WTC11 (cell line): ENCODE measurements around the gene PBX3. TPM values are rescaled to one million over a fixed set of nuclear protein-coding genes. Genes with fewer than 3 reads are reported as not detected.

ENCODE experiments used
- ATAC-seq: fragments of 200-7000 bp; cut with Tn5 transposase; 2 replicates; pipeline ENCODE4 v1.10.0; 2021; ENCODE audit warnings: mild to moderate bottlenecking, moderate library complexity
- CTCF ChIA-PET: fragments of 300-600 bp; sonication (Branson Sonifier 250); formaldehyde crosslinking; loops from one replicate; lab custom pipeline; 2021; ENCODE audit warnings: antibody characterized with exemption; lab: Charles Lee
- POLR2A ChIA-PET: fragments of 350-600 bp; sonication (Branson Sonifier 250); formaldehyde crosslinking; loops from one replicate; lab custom pipeline; 2021; ENCODE audit warnings: antibody characterized with exemption; lab: Charles Lee
- DNase-seq: peaks from one replicate; pipeline ENCODE4 v3.0.0; 2021; ENCODE audit warnings: low spot score
- H3K27ac Mint-ChIP-seq: 2 replicates; pipeline ENCODE4 v1.8.0; 2021; ENCODE audit warnings: mixed read lengths
- H3K27me3 Mint-ChIP-seq: 2 replicates; pipeline ENCODE4 v1.8.0; 2021; ENCODE audit warnings: low read depth, mild to moderate bottlenecking, moderate library complexity, mixed read lengths
- H3K36me3 Mint-ChIP-seq: 2 replicates; pipeline ENCODE4 v1.8.0; 2021; ENCODE audit warnings: mixed read lengths
- H3K4me1 Mint-ChIP-seq: 2 replicates; pipeline ENCODE4 v1.8.0; 2022; ENCODE audit warnings: mixed read lengths
- H3K4me3 Mint-ChIP-seq: 2 replicates; pipeline ENCODE4 v1.8.0; 2021; ENCODE audit warnings: mild to moderate bottlenecking, moderate library complexity, mixed read lengths
- H3K9me3 Mint-ChIP-seq: 2 replicates; pipeline ENCODE4 v1.8.0; 2021; ENCODE audit warnings: mixed read lengths
- FOXP1 ChIP-seq: sonication (generic); formaldehyde crosslinking; IDR thresholded peaks from 2 replicates; pipeline ENCODE4 v1.8.0; 2022; ENCODE audit warnings: missing genetic modification reagents, mild to moderate bottlenecking, moderate library complexity, borderline replicate concordance
- GABPB1 ChIP-seq: sonication (generic); formaldehyde crosslinking; IDR thresholded peaks from 2 replicates; pipeline ENCODE4 v1.8.1; 2023; ENCODE audit warnings: mild to moderate bottlenecking, missing genetic modification reagents
- IRF2 ChIP-seq: sonication (generic); formaldehyde crosslinking; IDR thresholded peaks from 2 replicates; pipeline ENCODE4 v1.8.0; 2022; ENCODE audit warnings: low read depth, missing genetic modification reagents, borderline replicate concordance
- MXD4 ChIP-seq: fragments of 250-450 bp; sonication (Bioruptor Pico); IDR thresholded peaks from 2 replicates; pipeline ENCODE4 v1.8.0; 2021; ENCODE audit warnings: mild to moderate bottlenecking, moderate library complexity, borderline replicate concordance
- MYBL2 ChIP-seq: sonication (generic); formaldehyde crosslinking; IDR thresholded peaks from 2 replicates; pipeline ENCODE4 v1.8.1; 2023; ENCODE audit warnings: mild to moderate bottlenecking, moderate library complexity, missing genetic modification reagents
- RORB ChIP-seq: fragments of 250-450 bp; sonication (Bioruptor Pico); IDR thresholded peaks from 2 replicates; pipeline ENCODE4 v1.9.0; 2021; ENCODE audit warnings: mild to moderate bottlenecking
- SMAD3 ChIP-seq: sonication (generic); formaldehyde crosslinking; IDR thresholded peaks from 2 replicates; pipeline ENCODE4 v1.8.0; 2022; ENCODE audit warnings: missing genetic modification reagents, mild to moderate bottlenecking, borderline replicate concordance
- SMAD4 ChIP-seq: sonication (generic); formaldehyde crosslinking; IDR thresholded peaks from 2 replicates; pipeline ENCODE4 v1.8.0; 2022; ENCODE audit warnings: mild to moderate bottlenecking, missing genetic modification reagents
- TCF7 ChIP-seq: sonication (generic); formaldehyde crosslinking; IDR thresholded peaks from 2 replicates; pipeline ENCODE4 v1.8.0; 2022; ENCODE audit warnings: mild to moderate bottlenecking, low read depth, missing genetic modification reagents, moderate library complexity
- ZBTB21 ChIP-seq: sonication (generic); formaldehyde crosslinking; IDR thresholded peaks from 2 replicates; pipeline ENCODE4 v1.8.1; 2023; ENCODE audit warnings: mild to moderate bottlenecking, missing genetic modification reagents, borderline replicate concordance
- ZNF317 ChIP-seq: sonication (generic); formaldehyde crosslinking; IDR thresholded peaks from 2 replicates; pipeline ENCODE4 v1.8.1; 2023; ENCODE audit warnings: low read depth, mild to moderate bottlenecking, moderate library complexity, missing genetic modification reagents, borderline replicate concordance
- ZNF416 ChIP-seq: fragments of 250-450 bp; sonication (Bioruptor Pico); IDR thresholded peaks from 2 replicates; pipeline ENCODE4 v1.9.0; 2021; ENCODE audit warnings: mild to moderate bottlenecking, inconsistent platforms
- total RNA-seq: library from RNA; stranded (reverse); gene quantifications from 3 replicates; pipeline ENCODE4 v1.2.3, GENCODE V29; 2021
- TF ChIP-seq, protein P1 (sequence below): sonication (generic); formaldehyde crosslinking; IDR thresholded peaks from 2 replicates; pipeline ENCODE4 v1.8.0; 2022; ENCODE audit warnings: mild to moderate bottlenecking, missing genetic modification reagents
- TF ChIP-seq, protein P2 (sequence below): sonication (generic); formaldehyde crosslinking; conservative IDR thresholded peaks from 2 replicates; pipeline ENCODE4 v1.8.1; 2023; ENCODE audit warnings: mild to moderate bottlenecking, low read depth, missing genetic modification reagents, moderate library complexity
- TF ChIP-seq, protein P3 (sequence below): sonication (generic); formaldehyde crosslinking; IDR thresholded peaks from 2 replicates; pipeline ENCODE4 v1.8.0; 2023; ENCODE audit warnings: missing genetic modification reagents
- TF ChIP-seq, protein P4 (sequence below): sonication (generic); formaldehyde crosslinking; IDR thresholded peaks from 2 replicates; pipeline ENCODE4 v1.8.1; 2022; ENCODE audit warnings: mild to moderate bottlenecking, moderate library complexity, missing genetic modification reagents
- TF ChIP-seq, protein P5 (sequence below): sonication (generic); formaldehyde crosslinking; IDR thresholded peaks from 2 replicates; pipeline ENCODE4 v1.8.1; 2022; ENCODE audit warnings: mild to moderate bottlenecking, missing genetic modification reagents, moderate library complexity, borderline replicate concordance
- TF ChIP-seq, protein P6 (sequence below): fragments of 250-450 bp; sonication (Bioruptor Pico); IDR thresholded peaks from 2 replicates; pipeline ENCODE4 v1.9.0; 2021; ENCODE audit warnings: moderate library complexity, mild to moderate bottlenecking, inconsistent platforms, borderline replicate concordance
- TF ChIP-seq, protein P7 (sequence below): sonication (generic); formaldehyde crosslinking; IDR thresholded peaks from 2 replicates; pipeline ENCODE4 v1.8.0; 2023; ENCODE audit warnings: mild to moderate bottlenecking, missing genetic modification reagents
- TF ChIP-seq, protein P8 (sequence below): fragments of 250-450 bp; sonication (Bioruptor Pico); IDR thresholded peaks from 2 replicates; pipeline ENCODE4 v1.9.0; 2021; ENCODE audit warnings: mild to moderate bottlenecking

PBX3 gene
- total RNA-seq, 1 experiment from 2014 or later: 48.5 TPM

DNA sequence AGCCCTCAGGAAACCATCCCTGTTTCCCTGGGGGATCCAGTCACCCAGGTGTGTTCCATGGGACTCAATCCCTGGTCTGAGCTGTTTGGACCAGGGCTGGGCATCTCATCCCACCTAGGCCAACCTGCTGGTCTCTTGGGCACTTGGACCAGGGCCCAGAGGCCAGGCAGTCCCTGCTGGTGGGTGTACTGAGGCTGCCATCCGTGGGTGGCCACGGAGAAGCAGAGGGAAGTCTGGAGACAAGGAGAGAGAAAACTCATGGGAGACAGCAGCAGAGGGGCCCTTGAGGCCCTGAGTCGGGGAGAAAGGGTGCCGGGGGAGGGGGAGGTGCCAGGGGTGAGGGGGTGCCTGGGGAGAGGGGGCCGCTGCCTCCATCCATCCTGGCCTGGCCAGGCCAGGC is 247.8 kb downstream of the PBX3 start (continued):
- TF ChIP-seq, protein P1, sequence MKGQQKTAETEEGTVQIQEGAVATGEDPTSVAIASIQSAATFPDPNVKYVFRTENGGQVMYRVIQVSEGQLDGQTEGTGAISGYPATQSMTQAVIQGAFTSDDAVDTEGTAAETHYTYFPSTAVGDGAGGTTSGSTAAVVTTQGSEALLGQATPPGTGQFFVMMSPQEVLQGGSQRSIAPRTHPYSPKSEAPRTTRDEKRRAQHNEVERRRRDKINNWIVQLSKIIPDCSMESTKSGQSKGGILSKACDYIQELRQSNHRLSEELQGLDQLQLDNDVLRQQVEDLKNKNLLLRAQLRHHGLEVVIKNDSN (CRISPR knock-in tag): no peak
- TF ChIP-seq, protein P2, sequence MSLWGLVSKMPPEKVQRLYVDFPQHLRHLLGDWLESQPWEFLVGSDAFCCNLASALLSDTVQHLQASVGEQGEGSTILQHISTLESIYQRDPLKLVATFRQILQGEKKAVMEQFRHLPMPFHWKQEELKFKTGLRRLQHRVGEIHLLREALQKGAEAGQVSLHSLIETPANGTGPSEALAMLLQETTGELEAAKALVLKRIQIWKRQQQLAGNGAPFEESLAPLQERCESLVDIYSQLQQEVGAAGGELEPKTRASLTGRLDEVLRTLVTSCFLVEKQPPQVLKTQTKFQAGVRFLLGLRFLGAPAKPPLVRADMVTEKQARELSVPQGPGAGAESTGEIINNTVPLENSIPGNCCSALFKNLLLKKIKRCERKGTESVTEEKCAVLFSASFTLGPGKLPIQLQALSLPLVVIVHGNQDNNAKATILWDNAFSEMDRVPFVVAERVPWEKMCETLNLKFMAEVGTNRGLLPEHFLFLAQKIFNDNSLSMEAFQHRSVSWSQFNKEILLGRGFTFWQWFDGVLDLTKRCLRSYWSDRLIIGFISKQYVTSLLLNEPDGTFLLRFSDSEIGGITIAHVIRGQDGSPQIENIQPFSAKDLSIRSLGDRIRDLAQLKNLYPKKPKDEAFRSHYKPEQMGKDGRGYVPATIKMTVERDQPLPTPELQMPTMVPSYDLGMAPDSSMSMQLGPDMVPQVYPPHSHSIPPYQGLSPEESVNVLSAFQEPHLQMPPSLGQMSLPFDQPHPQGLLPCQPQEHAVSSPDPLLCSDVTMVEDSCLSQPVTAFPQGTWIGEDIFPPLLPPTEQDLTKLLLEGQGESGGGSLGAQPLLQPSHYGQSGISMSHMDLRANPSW (CRISPR knock-in tag): no peak
- TF ChIP-seq FOXP1 (CRISPR knock-in tag): no peak
- no peak for TF ChIP-seq ZNF416 (CRISPR knock-in tag)
- TF ChIP-seq IRF2 (CRISPR knock-in tag): no peak
- TF ChIP-seq, protein P3, sequence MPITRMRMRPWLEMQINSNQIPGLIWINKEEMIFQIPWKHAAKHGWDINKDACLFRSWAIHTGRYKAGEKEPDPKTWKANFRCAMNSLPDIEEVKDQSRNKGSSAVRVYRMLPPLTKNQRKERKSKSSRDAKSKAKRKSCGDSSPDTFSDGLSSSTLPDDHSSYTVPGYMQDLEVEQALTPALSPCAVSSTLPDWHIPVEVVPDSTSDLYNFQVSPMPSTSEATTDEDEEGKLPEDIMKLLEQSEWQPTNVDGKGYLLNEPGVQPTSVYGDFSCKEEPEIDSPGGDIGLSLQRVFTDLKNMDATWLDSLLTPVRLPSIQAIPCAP (CRISPR knock-in tag): no peak
- TF ChIP-seq MYBL2: no peak
- TF ChIP-seq, protein P4, sequence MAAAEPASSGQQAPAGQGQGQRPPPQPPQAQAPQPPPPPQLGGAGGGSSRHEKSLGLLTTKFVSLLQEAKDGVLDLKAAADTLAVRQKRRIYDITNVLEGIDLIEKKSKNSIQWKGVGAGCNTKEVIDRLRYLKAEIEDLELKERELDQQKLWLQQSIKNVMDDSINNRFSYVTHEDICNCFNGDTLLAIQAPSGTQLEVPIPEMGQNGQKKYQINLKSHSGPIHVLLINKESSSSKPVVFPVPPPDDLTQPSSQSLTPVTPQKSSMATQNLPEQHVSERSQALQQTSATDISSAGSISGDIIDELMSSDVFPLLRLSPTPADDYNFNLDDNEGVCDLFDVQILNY (CRISPR knock-in tag): no peak
- no peak for TF ChIP-seq SMAD3 (CRISPR knock-in tag)
- no peak for TF ChIP-seq TCF7
- TF ChIP-seq, protein P5, sequence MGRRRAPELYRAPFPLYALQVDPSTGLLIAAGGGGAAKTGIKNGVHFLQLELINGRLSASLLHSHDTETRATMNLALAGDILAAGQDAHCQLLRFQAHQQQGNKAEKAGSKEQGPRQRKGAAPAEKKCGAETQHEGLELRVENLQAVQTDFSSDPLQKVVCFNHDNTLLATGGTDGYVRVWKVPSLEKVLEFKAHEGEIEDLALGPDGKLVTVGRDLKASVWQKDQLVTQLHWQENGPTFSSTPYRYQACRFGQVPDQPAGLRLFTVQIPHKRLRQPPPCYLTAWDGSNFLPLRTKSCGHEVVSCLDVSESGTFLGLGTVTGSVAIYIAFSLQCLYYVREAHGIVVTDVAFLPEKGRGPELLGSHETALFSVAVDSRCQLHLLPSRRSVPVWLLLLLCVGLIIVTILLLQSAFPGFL (CRISPR knock-in tag): no peak

DNA sequence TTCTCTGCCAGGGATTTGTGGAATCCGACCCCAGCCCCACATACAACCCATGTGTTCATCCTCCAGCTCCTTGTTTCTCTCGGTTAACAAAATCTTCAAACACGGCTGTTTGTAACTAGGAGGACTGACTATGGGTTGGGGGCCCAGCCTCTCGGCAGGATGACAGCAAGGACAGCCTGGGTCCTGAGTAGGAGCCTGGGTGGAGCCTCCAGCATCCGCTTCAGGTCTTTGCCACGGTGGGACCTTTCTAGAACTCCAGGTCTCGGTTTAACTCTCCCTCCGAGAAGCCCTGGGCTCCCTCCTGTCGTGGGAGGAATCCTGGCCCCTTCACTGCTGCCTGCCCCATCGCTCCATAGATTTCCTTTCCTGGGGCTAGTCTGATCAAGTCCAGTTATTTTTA is 248.5 kb downstream of the PBX3 start:
- H3K4me3 Mint-ChIP-seq: no peak overlapping the region
- H3K4me1 Mint-ChIP-seq: 0 out of 2 replicates have a peak, but pooled peaks cover 6% of the 10 kb centered on the region
- ChIA-PET POLR2A (no interaction called here), CTCF (interaction anchor here (0.6 kb wide), 1 partner anchor 809 kb away, joined by 3 read pairs; the partner anchor contains the start of gene ZBTB43)
- DNase-seq (no peak), ATAC-seq (no peak)
- H3K9me3 Mint-ChIP-seq: no peaks in the 10 kb centered on the region
- H3K27me3 Mint-ChIP-seq: no peaks in the 10 kb centered on the region
- no peak overlapping the region for H3K27ac Mint-ChIP-seq
- no peaks in the 10 kb centered on the region for H3K36me3 Mint-ChIP-seq
- TF ChIP-seq ZNF317 (CRISPR knock-in tag): no peak
- TF ChIP-seq SMAD4 (CRISPR knock-in tag): no peak
- TF ChIP-seq, protein P6, sequence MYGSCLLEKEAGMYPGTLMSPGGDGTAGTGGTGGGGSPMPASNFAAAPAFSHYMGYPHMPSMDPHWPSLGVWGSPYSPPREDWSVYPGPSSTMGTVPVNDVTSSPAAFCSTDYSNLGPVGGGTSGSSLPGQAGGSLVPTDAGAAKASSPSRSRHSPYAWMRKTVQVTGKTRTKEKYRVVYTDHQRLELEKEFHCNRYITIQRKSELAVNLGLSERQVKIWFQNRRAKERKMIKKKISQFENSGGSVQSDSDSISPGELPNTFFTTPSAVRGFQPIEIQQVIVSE (CRISPR knock-in tag): no peak
- TF ChIP-seq MXD4: no peak
- TF ChIP-seq, protein P7, sequence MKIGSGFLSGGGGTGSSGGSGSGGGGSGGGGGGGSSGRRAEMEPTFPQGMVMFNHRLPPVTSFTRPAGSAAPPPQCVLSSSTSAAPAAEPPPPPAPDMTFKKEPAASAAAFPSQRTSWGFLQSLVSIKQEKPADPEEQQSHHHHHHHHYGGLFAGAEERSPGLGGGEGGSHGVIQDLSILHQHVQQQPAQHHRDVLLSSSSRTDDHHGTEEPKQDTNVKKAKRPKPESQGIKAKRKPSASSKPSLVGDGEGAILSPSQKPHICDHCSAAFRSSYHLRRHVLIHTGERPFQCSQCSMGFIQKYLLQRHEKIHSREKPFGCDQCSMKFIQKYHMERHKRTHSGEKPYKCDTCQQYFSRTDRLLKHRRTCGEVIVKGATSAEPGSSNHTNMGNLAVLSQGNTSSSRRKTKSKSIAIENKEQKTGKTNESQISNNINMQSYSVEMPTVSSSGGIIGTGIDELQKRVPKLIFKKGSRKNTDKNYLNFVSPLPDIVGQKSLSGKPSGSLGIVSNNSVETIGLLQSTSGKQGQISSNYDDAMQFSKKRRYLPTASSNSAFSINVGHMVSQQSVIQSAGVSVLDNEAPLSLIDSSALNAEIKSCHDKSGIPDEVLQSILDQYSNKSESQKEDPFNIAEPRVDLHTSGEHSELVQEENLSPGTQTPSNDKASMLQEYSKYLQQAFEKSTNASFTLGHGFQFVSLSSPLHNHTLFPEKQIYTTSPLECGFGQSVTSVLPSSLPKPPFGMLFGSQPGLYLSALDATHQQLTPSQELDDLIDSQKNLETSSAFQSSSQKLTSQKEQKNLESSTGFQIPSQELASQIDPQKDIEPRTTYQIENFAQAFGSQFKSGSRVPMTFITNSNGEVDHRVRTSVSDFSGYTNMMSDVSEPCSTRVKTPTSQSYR: no peak
- no peak for TF ChIP-seq GABPB1
- TF ChIP-seq, protein P8, sequence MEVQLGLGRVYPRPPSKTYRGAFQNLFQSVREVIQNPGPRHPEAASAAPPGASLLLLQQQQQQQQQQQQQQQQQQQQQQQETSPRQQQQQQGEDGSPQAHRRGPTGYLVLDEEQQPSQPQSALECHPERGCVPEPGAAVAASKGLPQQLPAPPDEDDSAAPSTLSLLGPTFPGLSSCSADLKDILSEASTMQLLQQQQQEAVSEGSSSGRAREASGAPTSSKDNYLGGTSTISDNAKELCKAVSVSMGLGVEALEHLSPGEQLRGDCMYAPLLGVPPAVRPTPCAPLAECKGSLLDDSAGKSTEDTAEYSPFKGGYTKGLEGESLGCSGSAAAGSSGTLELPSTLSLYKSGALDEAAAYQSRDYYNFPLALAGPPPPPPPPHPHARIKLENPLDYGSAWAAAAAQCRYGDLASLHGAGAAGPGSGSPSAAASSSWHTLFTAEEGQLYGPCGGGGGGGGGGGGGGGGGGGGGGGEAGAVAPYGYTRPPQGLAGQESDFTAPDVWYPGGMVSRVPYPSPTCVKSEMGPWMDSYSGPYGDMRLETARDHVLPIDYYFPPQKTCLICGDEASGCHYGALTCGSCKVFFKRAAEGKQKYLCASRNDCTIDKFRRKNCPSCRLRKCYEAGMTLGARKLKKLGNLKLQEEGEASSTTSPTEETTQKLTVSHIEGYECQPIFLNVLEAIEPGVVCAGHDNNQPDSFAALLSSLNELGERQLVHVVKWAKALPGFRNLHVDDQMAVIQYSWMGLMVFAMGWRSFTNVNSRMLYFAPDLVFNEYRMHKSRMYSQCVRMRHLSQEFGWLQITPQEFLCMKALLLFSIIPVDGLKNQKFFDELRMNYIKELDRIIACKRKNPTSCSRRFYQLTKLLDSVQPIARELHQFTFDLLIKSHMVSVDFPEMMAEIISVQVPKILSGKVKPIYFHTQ (CRISPR knock-in tag): no peak
- no peak for TF ChIP-seq RORB (CRISPR knock-in tag)
- no peak for TF ChIP-seq ZBTB21 (CRISPR knock-in tag)
